Activated naive CD8-positive, alpha-beta T cell treated with anti-CD3 and anti-CD28 coated beads for 36 hours (primary cell): ENCODE data around the gene AZGP1. TPM values are rescaled to one million over a fixed set of nuclear protein-coding genes. Genes with fewer than 3 reads are reported as not detected.
A peak's percentile ranks its signal among the peaks of the same experiment; 100 is the strongest.
"Not testable (repeated sequence)": the region's sequence is repeated elsewhere in the genome, so short reads cannot be mapped to it uniquely, and the experiment has no call there.

Source experiments
- DNase-seq: peaks from one replicate; pipeline ENCODE4 v3.0.0; 2021
- H3K27ac Mint-ChIP-seq: one replicate; pipeline ENCODE4 v1.8.0; 2022; ENCODE audit warnings: mild to moderate bottlenecking, moderate library complexity, mixed read lengths
- H3K27me3 Mint-ChIP-seq: one replicate; pipeline ENCODE4 v1.8.0; 2022; ENCODE audit warnings: mild to moderate bottlenecking, mixed read lengths
- H3K36me3 Mint-ChIP-seq: one replicate; pipeline ENCODE4 v1.8.0; 2021; ENCODE audit warnings: mild to moderate bottlenecking, mixed read lengths
- H3K4me1 Mint-ChIP-seq: one replicate; pipeline ENCODE4 v1.8.0; 2021; ENCODE audit warnings: mixed read lengths
- H3K4me3 Mint-ChIP-seq: one replicate; pipeline ENCODE4 v1.8.0; 2022; ENCODE audit warnings: mild to moderate bottlenecking, moderate library complexity, mixed read lengths
- H3K9me3 Mint-ChIP-seq: one replicate; pipeline ENCODE4 v1.8.0; 2022; ENCODE audit warnings: mixed read lengths
- total RNA-seq, 2 experiments: library from RNA; stranded (reverse); gene quantifications; one replicate each; pipeline ENCODE4 v1.2.3, GENCODE V29; 2021

The AZGP1 gene
- total RNA-seq, result not detected

- H3K4me3 Mint-ChIP-seq, result no peak within 1 kb of the TSS
- peaks cover 7% of the 10 kb centered on the region for H3K4me1 Mint-ChIP-seq
Measured at GRCh38 chr7:99975782-99976521, at the start of gene AZGP1. TSS of gene AZGP1 (minus strand) at chr7:99976031. CDS start at chr7:99976020, 11 bp downstream.

GRCh38 chr7:100024020-100024619 is 48.3 kb upstream of the AZGP1 start:
- DNase-seq, result no peak
- H3K4me1 Mint-ChIP-seq, result peaks cover 25% of the 10 kb centered on the region
- no peaks in the 10 kb centered on the region for H3K27me3 Mint-ChIP-seq
- no peak overlapping the region for H3K4me3 Mint-ChIP-seq
- no peaks in the 10 kb centered on the region for H3K9me3 Mint-ChIP-seq
- peaks cover 32% of the 10 kb centered on the region for H3K36me3 Mint-ChIP-seq
- H3K27ac Mint-ChIP-seq, result no peak overlapping the region

More at GRCh38 chr7:99975782-99976521, at the start of gene AZGP1:
- no peak for DNase-seq
- Mint-ChIP-seq H3K27ac (no peak within 1 kb of the TSS), H3K36me3 (no peaks in the 10 kb centered on the region), H3K27me3 (peaks cover 6% of the 10 kb centered on the region), H3K9me3 (no peaks in the 10 kb centered on the region)

GRCh38 chr7:100023526-100023925 is 47.7 kb upstream of the AZGP1 start:
- Mint-ChIP-seq H3K27ac (no peak overlapping the region), H3K4me3 (no peak overlapping the region), H3K27me3 (no peaks in the 10 kb centered on the region), H3K4me1 (peaks cover 26% of the 10 kb centered on the region), H3K9me3 (no peaks in the 10 kb centered on the region), H3K36me3 (peaks cover 36% of the 10 kb centered on the region)
- no peak for DNase-seq

GRCh38 chr7:100022621-100023020 is 46.8 kb upstream of the AZGP1 start:
- peaks cover 27% of the 10 kb centered on the region for H3K4me1 Mint-ChIP-seq
- H3K9me3 Mint-ChIP-seq, result no peaks in the 10 kb centered on the region
- peaks cover 43% of the 10 kb centered on the region for H3K36me3 Mint-ChIP-seq
- H3K27ac Mint-ChIP-seq, result no peak overlapping the region
- DNase-seq, result no peak
- no peak overlapping the region for H3K4me3 Mint-ChIP-seq
- no peaks in the 10 kb centered on the region for H3K27me3 Mint-ChIP-seq

- H3K4me3 Mint-ChIP-seq, result no peak overlapping the region
- peaks cover 43% of the 10 kb centered on the region for H3K36me3 Mint-ChIP-seq
- H3K27me3 Mint-ChIP-seq, result no peaks in the 10 kb centered on the region
- H3K9me3 Mint-ChIP-seq, result no peaks in the 10 kb centered on the region
- no peak for DNase-seq
- peaks cover 36% of the 10 kb centered on the region for H3K4me1 Mint-ChIP-seq
- H3K27ac Mint-ChIP-seq, result peak overlapping the region; percentile 75
Measured at GRCh38 chr7:100021297-100021696, 45.5 kb upstream of the AZGP1 start.

GRCh38 chr7:100019908-100020307 is 44.1 kb upstream of the AZGP1 start:
- H3K27me3 Mint-ChIP-seq, result no peaks in the 10 kb centered on the region
- H3K4me3 Mint-ChIP-seq, result no peak overlapping the region
- H3K4me1 Mint-ChIP-seq, result peaks cover 39% of the 10 kb centered on the region
- no peaks in the 10 kb centered on the region for H3K9me3 Mint-ChIP-seq
- peak overlapping the region; percentile 54 for H3K27ac Mint-ChIP-seq
- H3K36me3 Mint-ChIP-seq, result peaks cover 41% of the 10 kb centered on the region
- DNase-seq, result no peak

GRCh38 chr7:100017875-100018274 is 42.0 kb upstream of the AZGP1 start:
- no peak overlapping the region for H3K4me3 Mint-ChIP-seq
- H3K27ac Mint-ChIP-seq, result no peak overlapping the region
- no peaks in the 10 kb centered on the region for H3K9me3 Mint-ChIP-seq
- DNase-seq, result no peak
- H3K36me3 Mint-ChIP-seq, result peaks cover 32% of the 10 kb centered on the region
- H3K27me3 Mint-ChIP-seq, result no peaks in the 10 kb centered on the region
- peaks cover 48% of the 10 kb centered on the region for H3K4me1 Mint-ChIP-seq

- H3K4me3 Mint-ChIP-seq, result no peak overlapping the region
- no peaks in the 10 kb centered on the region for H3K9me3 Mint-ChIP-seq
- no peak overlapping the region for H3K27ac Mint-ChIP-seq
- peaks cover 31% of the 10 kb centered on the region for H3K36me3 Mint-ChIP-seq
- H3K4me1 Mint-ChIP-seq, result peaks cover 49% of the 10 kb centered on the region
- H3K27me3 Mint-ChIP-seq, result no peaks in the 10 kb centered on the region
- no peak for DNase-seq
Measured at GRCh38 chr7:100017300-100017699, 41.5 kb upstream of the AZGP1 start.

GRCh38 chr7:100016215-100016901 is 40.5 kb upstream of the AZGP1 start:
- Mint-ChIP-seq H3K4me3 (peak overlapping the region; percentile 90), H3K27ac (peak overlapping the region; percentile 93), H3K27me3 (no peaks in the 10 kb centered on the region), H3K36me3 (peaks cover 25% of the 10 kb centered on the region), H3K4me1 (peaks cover 43% of the 10 kb centered on the region), H3K9me3 (no peaks in the 10 kb centered on the region)
- DNase-seq, result no peak

- Mint-ChIP-seq H3K27me3 (no peaks in the 10 kb centered on the region), H3K4me3 (peak within 1 kb of the TSS; percentile 90)
Measured at GRCh38 chr7:100015232-100016214, 39.7 kb upstream of the AZGP1 start, which contains the start of gene ZKSCAN1. TSS of gene ZKSCAN1 (plus strand) at chr7:100015596. CDS start at chr7:100023507, 7,911 bp downstream.

GRCh38 chr7:100013328-100013676 is 37.5 kb upstream of the AZGP1 start:
- peak; percentile 35 for DNase-seq
- Mint-ChIP-seq H3K27ac (peak overlapping the region; percentile 76), H3K4me3 (no peak overlapping the region), H3K27me3 (no peaks in the 10 kb centered on the region), H3K4me1 (peaks cover 24% of the 10 kb centered on the region), H3K36me3 (peaks cover 13% of the 10 kb centered on the region), H3K9me3 (no peaks in the 10 kb centered on the region)

More at GRCh38 chr7:100015232-100016214, 39.7 kb upstream of the AZGP1 start, which contains the start of gene ZKSCAN1:
- Mint-ChIP-seq H3K36me3 (peaks cover 25% of the 10 kb centered on the region), H3K9me3 (no peaks in the 10 kb centered on the region), H3K27ac (peak within 1 kb of the TSS; percentile 93), H3K4me1 (peaks cover 38% of the 10 kb centered on the region)
- DNase-seq, result peak; percentile 87

- not testable (repeated sequence) for H3K4me3 Mint-ChIP-seq, DNase-seq, H3K27me3 Mint-ChIP-seq, H3K9me3 Mint-ChIP-seq, H3K36me3 Mint-ChIP-seq
- Mint-ChIP-seq H3K4me1 (peaks cover 24% of the 10 kb centered on the region), H3K27ac (peak overlapping the region; percentile 76)
Measured at GRCh38 chr7:100012385-100013327, 36.8 kb upstream of the AZGP1 start.

- Mint-ChIP-seq H3K4me3 (no peak overlapping the region), H3K36me3 (peaks cover 6% of the 10 kb centered on the region), H3K27me3 (peaks cover 3% of the 10 kb centered on the region), H3K27ac (no peak overlapping the region), H3K9me3 (no peaks in the 10 kb centered on the region), H3K4me1 (peaks cover 17% of the 10 kb centered on the region)
- no peak for DNase-seq
Measured at GRCh38 chr7:100011516-100011915, 35.7 kb upstream of the AZGP1 start.
